ENCODE measurements around the gene PDSS2. TPM values are rescaled to one million over a fixed set of nuclear protein-coding genes. Genes with fewer than 3 reads are reported as not detected.
A peak's percentile ranks its signal among the peaks of the same experiment; 100 is the strongest.
"Not testable (repeated sequence)": the region's sequence is repeated elsewhere in the genome, so short reads cannot be mapped to it uniquely, and the experiment has no call there.

The PDSS2 gene
- total RNA-seq, 1 donor from 2014 or later: 13.4 TPM

DNA sequence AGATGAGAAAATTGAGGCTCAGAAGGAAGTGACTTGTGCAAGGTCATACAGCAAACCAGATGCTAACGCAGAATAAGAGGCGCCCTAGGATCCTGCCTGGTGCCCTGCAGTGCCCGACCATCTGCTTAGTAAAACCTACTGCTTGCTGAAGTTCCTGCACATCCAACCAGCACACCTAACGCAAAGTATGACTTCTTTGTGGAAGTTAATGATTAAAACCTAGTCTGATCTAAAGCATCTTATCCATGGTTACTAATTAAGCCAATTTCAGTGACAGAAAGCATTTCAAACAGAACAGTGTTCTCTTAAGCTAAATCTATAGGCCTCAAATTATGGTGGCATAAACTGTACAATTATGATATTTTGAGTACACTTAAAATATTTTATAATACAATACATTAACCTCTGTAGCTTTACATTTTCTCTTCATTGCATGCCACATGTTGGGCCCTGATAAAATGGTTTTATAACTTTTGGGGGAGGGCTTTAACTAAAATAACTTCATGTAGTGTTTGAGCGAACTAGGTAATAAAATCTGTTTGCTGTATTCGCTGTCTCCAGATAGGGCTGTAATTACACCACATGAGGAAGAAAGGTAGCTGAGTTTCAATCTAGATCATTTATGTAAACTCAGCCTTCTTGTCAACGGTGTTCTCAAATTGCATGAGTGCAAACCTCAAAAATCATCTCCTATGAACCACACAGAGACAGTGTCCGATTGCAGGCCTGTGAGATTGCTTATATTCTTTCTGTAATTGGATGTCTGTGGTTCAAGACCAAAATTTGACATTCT is 306.5 kb downstream of the PDSS2 start:
- TF ChIP-seq CTCF (IDR thresholded peaks at IDR 0.05; ENCODE audit: insufficient read depth, low read length, poor library complexity, severe bottlenecking): no peak

GRCh38 chr6:107144666-107145065 is 314.7 kb downstream of the PDSS2 start:
- DNase-seq (ENCODE audit: low read depth): no peak
- no peak for TF ChIP-seq CTCF (IDR thresholded peaks at IDR 0.05; ENCODE audit: insufficient read depth, low read length, poor library complexity, severe bottlenecking)
- no peaks in the 10 kb centered on the region for H3K36me3 ChIP-seq (ENCODE audit: control insufficient read depth, insufficient read depth, low read length)
- H3K4me3 ChIP-seq (ENCODE audit: low read depth, low read length): no peak overlapping the region
- H3K27me3 ChIP-seq (ENCODE audit: control insufficient read depth, insufficient read depth, low read length): no peaks in the 10 kb centered on the region

More for the DNA sequence above, 306.5 kb downstream of the PDSS2 start:
- Histone ChIP-seq H3K27me3 (ENCODE audit: control insufficient read depth, insufficient read depth, low read length) (no peaks in the 10 kb centered on the region), H3K4me3 (ENCODE audit: low read depth, low read length) (no peak overlapping the region), H3K36me3 (ENCODE audit: control insufficient read depth, insufficient read depth, low read length) (no peaks in the 10 kb centered on the region)
- peak; percentile 68 for DNase-seq (ENCODE audit: low read depth)

DNA sequence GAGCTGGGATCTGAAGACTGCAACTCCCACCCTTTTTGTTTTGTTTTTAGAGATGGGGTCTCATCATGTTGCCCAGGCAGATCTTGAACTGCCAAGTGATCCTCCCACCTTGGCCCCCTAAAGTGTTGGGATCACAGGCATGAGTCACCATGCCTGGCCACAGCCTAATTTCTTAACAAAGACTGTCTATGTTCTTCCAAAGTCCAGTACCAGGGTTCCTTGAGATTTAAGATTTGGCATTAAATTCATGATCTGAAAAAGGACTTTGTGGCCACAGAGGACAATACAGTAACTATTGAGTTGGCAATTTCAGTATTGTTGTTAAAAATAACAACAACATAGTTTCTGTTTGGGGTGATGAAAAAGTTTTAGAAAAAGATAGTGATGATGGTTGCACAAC is 315.4 kb downstream of the PDSS2 start:
- H3K36me3 ChIP-seq (ENCODE audit: control insufficient read depth, insufficient read depth, low read length): no peaks in the 10 kb centered on the region
- H3K4me3 ChIP-seq (ENCODE audit: low read depth, low read length): no peak overlapping the region
- no peaks in the 10 kb centered on the region for H3K27me3 ChIP-seq (ENCODE audit: control insufficient read depth, insufficient read depth, low read length)
- TF ChIP-seq CTCF (IDR thresholded peaks at IDR 0.05; ENCODE audit: insufficient read depth, low read length, poor library complexity, severe bottlenecking): no peak
- no peak for DNase-seq (ENCODE audit: low read depth)

DNA sequence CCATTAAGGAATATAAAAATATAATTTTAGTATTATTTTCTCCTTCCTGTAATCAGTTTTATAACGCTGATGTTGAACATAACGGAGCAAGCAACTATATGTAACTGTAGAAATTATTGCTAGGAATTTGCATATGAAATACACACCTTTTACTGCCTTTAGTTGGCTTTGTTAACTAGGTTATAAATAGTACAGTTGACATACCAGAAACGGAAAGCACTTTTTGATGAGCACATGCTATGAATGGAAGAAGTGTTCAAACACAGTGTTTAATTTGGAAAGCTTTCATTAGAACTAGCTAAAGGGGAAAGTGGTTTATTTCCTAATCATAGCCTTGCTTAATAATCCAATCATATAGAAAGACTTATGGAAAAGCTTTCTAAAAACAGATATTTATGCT is 318.8 kb downstream of the PDSS2 start:
- no peaks in the 10 kb centered on the region for H3K36me3 ChIP-seq (ENCODE audit: control insufficient read depth, insufficient read depth, low read length)
- no peak overlapping the region for H3K4me3 ChIP-seq (ENCODE audit: low read depth, low read length)
- no peaks in the 10 kb centered on the region for H3K27me3 ChIP-seq (ENCODE audit: control insufficient read depth, insufficient read depth, low read length)
- no peak for DNase-seq (ENCODE audit: low read depth)
- TF ChIP-seq CTCF (IDR thresholded peaks at IDR 0.05; ENCODE audit: insufficient read depth, low read length, poor library complexity, severe bottlenecking): no peak

DNA sequence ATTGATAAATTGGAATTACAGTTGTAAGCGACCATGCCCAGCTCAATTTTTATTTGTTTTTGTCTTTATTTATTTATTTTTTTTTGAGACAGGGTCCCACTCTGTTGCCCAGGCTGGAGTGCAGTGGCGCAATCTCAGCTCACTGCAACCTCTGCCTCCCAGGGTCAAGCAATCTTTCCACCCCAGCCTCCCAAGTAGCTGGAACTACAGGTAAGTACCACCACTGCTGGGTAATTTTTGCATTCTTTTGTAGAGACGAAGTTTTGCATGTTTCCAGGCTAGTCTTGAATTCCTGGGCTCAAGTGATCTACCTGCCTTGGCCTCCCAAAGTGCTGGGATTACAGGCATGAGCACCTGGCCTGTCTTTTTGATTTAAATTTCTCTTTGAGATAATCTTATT is 323.0 kb downstream of the PDSS2 start:
- DNase-seq (ENCODE audit: low read depth); H3K27me3 ChIP-seq (ENCODE audit: control insufficient read depth, insufficient read depth, low read length); H3K36me3 ChIP-seq (ENCODE audit: control insufficient read depth, insufficient read depth, low read length); H3K4me3 ChIP-seq (ENCODE audit: low read depth, low read length): not testable (repeated sequence)

DNA sequence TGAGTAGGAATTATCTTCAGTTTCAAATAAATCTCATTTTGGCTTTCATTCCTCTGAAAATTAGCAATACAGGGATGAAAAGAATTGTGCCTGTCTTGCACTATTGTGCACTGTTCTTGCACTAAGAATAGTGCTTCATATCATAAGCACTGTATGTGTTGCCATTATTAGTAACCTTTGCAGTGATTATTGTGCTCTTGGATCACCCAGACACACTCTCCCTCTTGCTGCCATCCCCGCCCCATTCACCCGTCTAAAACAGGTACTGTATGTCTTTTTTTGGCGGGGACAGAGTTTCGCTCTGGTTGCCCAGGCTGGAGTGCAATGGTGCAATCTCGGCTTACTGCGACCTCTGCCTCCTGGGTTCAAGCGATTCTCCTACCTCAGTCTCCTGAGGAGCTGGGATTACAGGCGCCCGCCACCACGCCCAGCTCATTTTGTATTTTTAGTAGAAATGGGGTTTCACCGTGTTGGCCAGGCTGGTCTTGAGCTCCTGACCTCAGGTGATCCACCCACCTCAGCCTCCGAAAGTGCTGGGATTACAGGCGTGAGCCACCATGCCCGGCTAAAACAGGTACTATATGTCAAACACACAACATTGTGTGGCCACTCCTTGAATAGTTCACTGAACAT is 324.2 kb downstream of the PDSS2 start:
- H3K27me3 ChIP-seq (ENCODE audit: control insufficient read depth, insufficient read depth, low read length); H3K36me3 ChIP-seq (ENCODE audit: control insufficient read depth, insufficient read depth, low read length); H3K4me3 ChIP-seq (ENCODE audit: low read depth, low read length); DNase-seq (ENCODE audit: low read depth): not testable (repeated sequence)
